Smooth muscle cell (in vitro differentiated cells): Measurements from ENCODE around the gene SPNS2. TPM values are rescaled to one million over a fixed set of nuclear protein-coding genes. Genes with fewer than 3 reads are reported as not detected.
A peak's percentile ranks its signal among the peaks of the same experiment; 100 is the strongest.

Source experiments
- DNase-seq: peaks from one replicate; lab custom pipeline; 2025; ENCODE audit not compliant: unreplicated experiment; lab: John Stamatoyannopoulos, UW
- H2AFZ ChIP-seq: fragments of 200-600 bp; sonication (generic); 2 replicates; pipeline ENCODE4 v1.6.0; 2016; ENCODE audit warnings: antibody characterized with exemption, low read depth, mild to moderate bottlenecking
- H3F3A ChIP-seq: fragments of 200-600 bp; sonication (generic); 2 replicates; pipeline ENCODE4 v1.6.0; 2017; ENCODE audit warnings: antibody characterized with exemption, low read depth
- H3K27ac ChIP-seq: fragments of 200-600 bp; sonication (generic); 2 replicates; pipeline ENCODE4 v1.5.1; 2016; ENCODE audit warnings: low read depth, mild to moderate bottlenecking
- H3K27me3 ChIP-seq: fragments of 200-600 bp; sonication (generic); 2 replicates; pipeline ENCODE4 v1.6.1; 2016; ENCODE audit warnings: low read depth, mild to moderate bottlenecking
- H3K36me3 ChIP-seq: fragments of 200-600 bp; sonication (generic); 2 replicates; pipeline ENCODE4 v1.5.1; 2016; ENCODE audit warnings: low read depth
- H3K4me1 ChIP-seq: fragments of 200-600 bp; sonication (generic); 2 replicates; pipeline ENCODE4 v1.5.1; 2016; ENCODE audit warnings: low read depth
- H3K4me2 ChIP-seq: fragments of 200-600 bp; sonication (generic); 2 replicates; pipeline ENCODE4 v1.6.0; 2016; ENCODE audit warnings: mild to moderate bottlenecking
- H3K4me3 ChIP-seq: fragments of 200-600 bp; sonication (generic); 2 replicates; pipeline ENCODE4 v1.5.1; 2016; ENCODE audit warnings: mild to moderate bottlenecking
- H3K79me2 ChIP-seq: fragments of 200-600 bp; sonication (generic); 2 replicates; pipeline ENCODE4 v1.6.0; 2016; ENCODE audit warnings: low read depth, mild to moderate bottlenecking
- H3K9ac ChIP-seq: fragments of 200-600 bp; sonication (generic); 2 replicates; pipeline ENCODE4 v1.6.0; 2016; ENCODE audit warnings: low read depth
- H3K9me3 ChIP-seq: fragments of 200-600 bp; sonication (generic); replicated peaks from 2 replicates; pipeline ENCODE4 v1.5.1; 2016; ENCODE audit warnings: low read depth
- H4K20me1 ChIP-seq: fragments of 200-600 bp; sonication (generic); 2 replicates; pipeline ENCODE4 v1.6.0; 2016; ENCODE audit warnings: low read depth
- CTCF ChIP-seq: fragments of 200-600 bp; sonication (generic); IDR thresholded peaks from 2 replicates; pipeline ENCODE4 v1.5.1; 2017; ENCODE audit warnings: borderline replicate concordance, mild to moderate bottlenecking, antibody characterized with exemption; ENCODE audit not compliant: insufficient read depth, poor library complexity, severe bottlenecking
- WGBS: methylation state at CpG from one replicate; pipeline ENCODE4 v1.1.7; 2016; ENCODE audit warnings: low lambda C conversion rate; 5-methylcytosine and 5-hydroxymethylcytosine counted together
- polyA plus RNA-seq: library from polyadenylated mRNA; unstranded; fragments of >200 nt; fragmentation: Nextera tagmentation; extraction: Ambion mirVana; gene quantifications from 2 replicates; pipeline ENCODE4 v1.2.1, GENCODE V29; 2016
- total RNA-seq: library from RNA; depleted of rRNA; stranded (reverse); fragments of >200 nt; gene quantifications from 2 replicates; pipeline ENCODE4 v1.2.3, GENCODE V29; 2014

Gene SPNS2
- total and polyA plus RNA-seq, 2 experiments from 2014 or later, result 5.1 to 16.5 TPM

DNA sequence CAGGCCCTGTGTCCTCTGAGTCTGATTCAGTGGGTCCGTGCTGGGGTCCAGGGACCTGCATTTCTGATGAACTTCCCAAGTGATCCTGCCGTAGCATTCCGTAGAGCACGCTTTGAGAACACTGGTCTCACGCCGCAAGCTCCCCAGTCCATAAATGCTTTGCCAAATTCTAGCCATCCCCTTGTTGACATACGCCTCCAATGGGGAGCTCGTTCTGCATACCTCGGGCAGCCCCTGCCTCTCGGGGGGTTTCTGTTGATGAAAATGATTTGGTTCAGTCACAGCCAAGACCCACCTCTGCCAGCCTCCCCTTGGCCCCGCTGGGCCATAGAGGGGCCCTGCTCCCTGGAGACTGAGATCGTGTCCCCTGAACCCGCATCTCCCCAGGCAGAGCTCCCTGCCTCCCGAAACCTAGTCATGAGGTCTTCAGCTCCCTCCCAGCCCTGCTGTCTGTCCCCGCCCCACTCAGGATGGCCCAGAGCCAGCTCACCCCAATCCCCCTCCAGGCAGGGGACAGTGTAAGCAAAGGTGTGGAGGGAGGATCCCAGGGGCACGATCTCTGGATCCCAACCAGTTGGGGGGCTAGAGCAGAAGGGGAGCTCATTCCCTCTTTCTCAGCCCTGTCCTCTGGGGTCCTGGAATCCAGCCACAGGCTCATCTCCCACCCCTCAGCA, 16.2 kb upstream of the SPNS2 start:
- DNase-seq, result no peak
- Histone ChIP-seq H3K9ac (no peak overlapping the region), H3K27me3 (no peaks in the 10 kb centered on the region), H3K4me3 (no peak overlapping the region), H3K4me1 (peaks cover 5% of the 10 kb centered on the region), H3K36me3 (no peaks in the 10 kb centered on the region), H2AFZ (no peak overlapping the region), H3K4me2 (no peak overlapping the region), H3K27ac (peak overlapping the region; percentile 72), H3K9me3 (no peaks in the 10 kb centered on the region), H3K79me2 (no peaks in the 10 kb centered on the region), H3F3A (no peaks in the 10 kb centered on the region), H4K20me1 (no peaks in the 10 kb centered on the region)
- TF ChIP-seq CTCF, result no peak
- 88% methylated on average over 16 of the region's 16 CpGs for WGBS

DNA sequence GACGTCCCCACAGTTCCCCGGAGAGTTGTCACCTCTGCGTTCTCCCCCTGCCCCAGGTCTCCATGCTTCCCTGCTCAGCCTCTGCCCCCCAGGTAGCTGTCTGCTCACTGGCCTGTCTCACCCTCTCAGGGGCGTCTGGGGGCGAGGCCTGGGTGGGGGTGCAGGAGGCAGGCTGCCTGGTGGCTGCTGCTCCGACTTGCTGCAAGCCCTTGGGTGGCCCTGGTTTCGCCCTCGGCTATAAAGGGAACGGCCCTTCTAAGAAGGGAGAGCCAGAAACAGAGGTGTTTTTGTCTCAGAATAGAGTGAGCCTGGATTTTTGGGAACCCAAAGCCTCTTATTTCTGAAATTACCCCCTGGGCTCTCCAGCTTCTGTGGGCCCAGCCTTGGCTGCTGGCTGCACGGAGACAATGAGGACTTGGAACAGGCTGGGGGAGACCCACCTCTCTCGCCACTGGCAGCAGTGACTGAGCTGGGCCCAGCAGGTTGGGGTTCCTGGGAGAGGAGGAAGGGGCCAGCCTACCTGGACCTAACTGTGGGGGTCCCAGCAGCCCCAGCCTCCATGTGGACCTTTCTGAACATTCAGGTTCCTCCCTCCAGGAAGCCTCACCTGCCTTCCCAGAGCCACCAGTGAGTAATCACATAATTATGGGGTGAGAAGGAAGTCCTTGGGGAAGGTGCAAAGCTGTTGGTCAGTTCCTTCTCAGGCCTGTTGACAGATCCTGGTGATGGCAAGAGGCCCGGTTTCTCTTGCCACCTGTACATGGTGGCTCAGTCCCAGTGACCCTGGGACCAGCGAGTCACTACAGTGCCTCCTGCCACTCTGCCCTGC, 15.5 kb upstream of the SPNS2 start:
- no peaks in the 10 kb centered on the region for H3K27me3 ChIP-seq
- H3K9me3 ChIP-seq, result no peaks in the 10 kb centered on the region
- no peaks in the 10 kb centered on the region for H3F3A ChIP-seq
- TF ChIP-seq CTCF, result no peak
- H3K4me2 ChIP-seq, result no peak overlapping the region
- peaks cover 3% of the 10 kb centered on the region for H3K4me1 ChIP-seq
- peak overlapping the region; percentile 6 for H3K9ac ChIP-seq
- H4K20me1 ChIP-seq, result no peaks in the 10 kb centered on the region
- 71% methylated on average over 13 of the region's 13 CpGs for WGBS
- H3K4me3 ChIP-seq, result no peak overlapping the region
- H3K36me3 ChIP-seq, result no peaks in the 10 kb centered on the region
- H3K79me2 ChIP-seq, result no peaks in the 10 kb centered on the region
- DNase-seq, result no peak
- peak overlapping the region; percentile 72 for H3K27ac ChIP-seq
- H2AFZ ChIP-seq, result no peak overlapping the region

DNA sequence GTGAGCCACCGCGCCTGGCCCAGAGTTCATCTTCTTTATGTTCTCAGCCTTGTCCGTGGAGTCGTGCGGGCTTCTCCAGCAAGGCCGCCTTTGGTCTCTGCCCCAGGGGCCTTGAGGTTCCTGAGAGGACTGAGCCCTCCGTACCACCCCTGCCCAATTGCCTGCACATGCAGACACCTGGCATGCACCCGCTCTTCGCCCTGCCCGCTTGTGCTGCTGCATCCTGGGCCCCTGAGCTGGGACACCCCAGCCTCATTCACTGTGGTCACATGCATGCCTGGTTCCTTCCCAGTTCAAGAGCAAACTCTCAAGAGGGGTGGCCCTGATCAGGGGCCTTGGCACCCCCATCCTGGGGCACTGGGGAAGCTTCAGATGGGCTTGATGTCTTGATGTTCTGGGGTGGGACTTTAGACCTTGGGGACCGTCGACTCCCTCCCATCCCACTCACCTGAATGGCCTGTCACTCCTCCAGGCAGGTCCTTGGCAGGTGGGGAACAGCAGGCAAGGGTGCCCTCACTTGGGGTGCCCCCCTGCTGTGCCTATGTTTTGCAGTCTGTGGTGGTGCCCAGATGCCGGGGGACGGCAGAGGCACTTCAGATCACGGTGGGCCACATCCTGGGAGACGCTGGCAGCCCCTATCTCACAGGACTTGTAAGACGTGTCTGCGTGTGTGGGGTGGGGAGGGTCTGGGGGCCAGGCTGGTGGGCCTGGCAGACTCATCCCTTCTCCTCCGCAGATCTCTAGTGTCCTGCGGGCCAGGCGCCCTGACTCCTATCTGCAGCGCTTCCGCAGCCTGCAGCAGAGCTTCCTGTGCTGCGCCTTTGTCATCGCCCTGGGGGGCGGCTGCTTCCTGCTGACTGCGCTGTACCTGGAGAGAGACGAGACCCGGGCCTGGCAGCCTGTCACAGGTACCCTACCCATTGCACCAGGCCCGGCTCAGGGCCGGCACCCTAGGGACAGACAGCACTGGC, 12.7 kb upstream of the SPNS2 start:
- WGBS, result 91% methylated on average over 27 of the region's 31 CpGs
- Histone ChIP-seq H3K9ac (no peak overlapping the region), H3K79me2 (no peaks in the 10 kb centered on the region), H3K27me3 (no peaks in the 10 kb centered on the region), H4K20me1 (no peaks in the 10 kb centered on the region), H3K36me3 (no peaks in the 10 kb centered on the region), H3K4me3 (no peak overlapping the region), H3K9me3 (no peaks in the 10 kb centered on the region), H3F3A (no peaks in the 10 kb centered on the region), H3K27ac (no peak overlapping the region), H2AFZ (no peak overlapping the region), H3K4me1 (peaks cover 3% of the 10 kb centered on the region), H3K4me2 (no peak overlapping the region)
- no peak for DNase-seq
- no peak for TF ChIP-seq CTCF
